ENCODE data around the gene UPP2.

The UPP2 gene

GRCh38 chr2:158115202-158115767 is 13.6 kb downstream of the UPP2 start:
- Mint-ChIP-seq H3K27me3 (peaks cover 41% of the 10 kb centered on the region), H3K4me3 (no peak overlapping the region), H3K9me3 (no peaks in the 10 kb centered on the region), H3K27ac (ENCODE audit: low read depth) (no peak overlapping the region), H3K4me1 (no peaks in the 10 kb centered on the region), H3K36me3 (ENCODE audit: insufficient read depth) (no peaks in the 10 kb centered on the region)
- DNase-seq (ENCODE audit: low spot score in 2 of 2) (no peak), ATAC-seq (replicated peaks; ENCODE audit: extremely low read depth, poor library complexity, severe bottlenecking) (no peak)

- Mint-ChIP-seq H3K4me1 (no peaks in the 10 kb centered on the region), H3K27me3 (peaks cover 41% of the 10 kb centered on the region), H3K27ac (ENCODE audit: low read depth) (no peak overlapping the region), H3K36me3 (ENCODE audit: insufficient read depth) (no peaks in the 10 kb centered on the region), H3K9me3 (no peaks in the 10 kb centered on the region), H3K4me3 (no peak overlapping the region)
- no peak for DNase-seq (ENCODE audit: low spot score in 2 of 2)
- ATAC-seq (replicated peaks; ENCODE audit: extremely low read depth, poor library complexity, severe bottlenecking) = no peak
Measured at GRCh38 chr2:158116936-158117335, 15.3 kb downstream of the UPP2 start.

- DNase-seq (ENCODE audit: low spot score in 2 of 2) = no peak
- no peak for ATAC-seq (replicated peaks; ENCODE audit: extremely low read depth, poor library complexity, severe bottlenecking)
- no peak overlapping the region for H3K27ac Mint-ChIP-seq (ENCODE audit: low read depth)
- peaks cover 37% of the 10 kb centered on the region for H3K27me3 Mint-ChIP-seq
- peaks cover 5% of the 10 kb centered on the region for H3K9me3 Mint-ChIP-seq
- no peak overlapping the region for H3K4me3 Mint-ChIP-seq
- H3K36me3 Mint-ChIP-seq (ENCODE audit: insufficient read depth) = no peaks in the 10 kb centered on the region
- no peaks in the 10 kb centered on the region for H3K4me1 Mint-ChIP-seq
Measured at GRCh38 chr2:158120102-158120501, 18.4 kb downstream of the UPP2 start.

- no peak for DNase-seq (ENCODE audit: low spot score in 2 of 2)
- H3K4me3 Mint-ChIP-seq = no peak overlapping the region
- H3K36me3 Mint-ChIP-seq (ENCODE audit: insufficient read depth) = no peaks in the 10 kb centered on the region
- no peak overlapping the region for H3K27ac Mint-ChIP-seq (ENCODE audit: low read depth)
- ATAC-seq (replicated peaks; ENCODE audit: extremely low read depth, poor library complexity, severe bottlenecking) = no peak
- no peaks in the 10 kb centered on the region for H3K4me1 Mint-ChIP-seq
- peaks cover 5% of the 10 kb centered on the region for H3K9me3 Mint-ChIP-seq
- H3K27me3 Mint-ChIP-seq = peaks cover 38% of the 10 kb centered on the region
Measured at GRCh38 chr2:158120664-158121641, 19.3 kb downstream of the UPP2 start.

- Mint-ChIP-seq H3K4me1 (no peaks in the 10 kb centered on the region), H3K4me3 (no peak overlapping the region), H3K27ac (ENCODE audit: low read depth) (no peak overlapping the region), H3K9me3 (peaks cover 5% of the 10 kb centered on the region), H3K36me3 (ENCODE audit: insufficient read depth) (no peaks in the 10 kb centered on the region), H3K27me3 (peaks cover 28% of the 10 kb centered on the region)
- DNase-seq (ENCODE audit: low spot score in 2 of 2) (no peak), ATAC-seq (replicated peaks; ENCODE audit: extremely low read depth, poor library complexity, severe bottlenecking) (no peak)
Measured at GRCh38 chr2:158124896-158125295, 23.2 kb downstream of the UPP2 start.

GRCh38 chr2:158125756-158126498 is 24.3 kb downstream of the UPP2 start:
- no peak overlapping the region for H3K27ac Mint-ChIP-seq (ENCODE audit: low read depth)
- DNase-seq (ENCODE audit: low spot score in 2 of 2) = no peak
- no peak overlapping the region for H3K4me3 Mint-ChIP-seq
- peaks cover 5% of the 10 kb centered on the region for H3K9me3 Mint-ChIP-seq
- H3K4me1 Mint-ChIP-seq = no peaks in the 10 kb centered on the region
- no peaks in the 10 kb centered on the region for H3K36me3 Mint-ChIP-seq (ENCODE audit: insufficient read depth)
- H3K27me3 Mint-ChIP-seq = peaks cover 28% of the 10 kb centered on the region
- no peak for ATAC-seq (replicated peaks; ENCODE audit: extremely low read depth, poor library complexity, severe bottlenecking)

- H3K4me3 Mint-ChIP-seq = no peak overlapping the region
- H3K27me3 Mint-ChIP-seq = peaks cover 27% of the 10 kb centered on the region
- ATAC-seq (replicated peaks; ENCODE audit: extremely low read depth, poor library complexity, severe bottlenecking) = no peak
Measured at GRCh38 chr2:158127380-158127804, 25.7 kb downstream of the UPP2 start.

GRCh38 chr2:158128168-158128973 is 26.7 kb downstream of the UPP2 start:
- no peaks in the 10 kb centered on the region for H3K4me1 Mint-ChIP-seq
- H3K27ac Mint-ChIP-seq (ENCODE audit: low read depth) = no peak overlapping the region
- H3K9me3 Mint-ChIP-seq = peaks cover 5% of the 10 kb centered on the region
- no peak for ATAC-seq (replicated peaks; ENCODE audit: extremely low read depth, poor library complexity, severe bottlenecking)
- H3K27me3 Mint-ChIP-seq = peaks cover 17% of the 10 kb centered on the region
- DNase-seq (ENCODE audit: low spot score in 2 of 2) = no peak
- H3K4me3 Mint-ChIP-seq = no peak overlapping the region
- no peaks in the 10 kb centered on the region for H3K36me3 Mint-ChIP-seq (ENCODE audit: insufficient read depth)

More at GRCh38 chr2:158127380-158127804, 25.7 kb downstream of the UPP2 start:
- Mint-ChIP-seq H3K9me3 (peaks cover 5% of the 10 kb centered on the region), H3K4me1 (no peaks in the 10 kb centered on the region), H3K36me3 (ENCODE audit: insufficient read depth) (no peaks in the 10 kb centered on the region), H3K27ac (ENCODE audit: low read depth) (no peak overlapping the region)
- DNase-seq (ENCODE audit: low spot score in 2 of 2) = no peak

GRCh38 chr2:158129037-158129436 is 27.4 kb downstream of the UPP2 start:
- peaks cover 4% of the 10 kb centered on the region for H3K9me3 Mint-ChIP-seq

GRCh38 chr2:158130832-158131473 is 29.3 kb downstream of the UPP2 start:
- H3K36me3 Mint-ChIP-seq (ENCODE audit: insufficient read depth) = no peaks in the 10 kb centered on the region
- H3K4me1 Mint-ChIP-seq = no peaks in the 10 kb centered on the region
- peaks cover 8% of the 10 kb centered on the region for H3K27me3 Mint-ChIP-seq
- H3K9me3 Mint-ChIP-seq = no peaks in the 10 kb centered on the region
- ATAC-seq (replicated peaks; ENCODE audit: extremely low read depth, poor library complexity, severe bottlenecking) (no peak), DNase-seq (ENCODE audit: low spot score in 2 of 2) (no peak)
- no peak overlapping the region for H3K27ac Mint-ChIP-seq (ENCODE audit: low read depth)
- no peak overlapping the region for H3K4me3 Mint-ChIP-seq

More at GRCh38 chr2:158129037-158129436, 27.4 kb downstream of the UPP2 start:
- Mint-ChIP-seq H3K27me3 (peaks cover 10% of the 10 kb centered on the region), H3K4me1 (no peaks in the 10 kb centered on the region), H3K4me3 (no peak overlapping the region), H3K36me3 (ENCODE audit: insufficient read depth) (no peaks in the 10 kb centered on the region), H3K27ac (ENCODE audit: low read depth) (no peak overlapping the region)
- DNase-seq (ENCODE audit: low spot score in 2 of 2) (no peak), ATAC-seq (replicated peaks; ENCODE audit: extremely low read depth, poor library complexity, severe bottlenecking) (no peak)

- no peaks in the 10 kb centered on the region for H3K36me3 Mint-ChIP-seq (ENCODE audit: insufficient read depth)
- no peaks in the 10 kb centered on the region for H3K9me3 Mint-ChIP-seq
- no peak for DNase-seq (ENCODE audit: low spot score in 2 of 2)
- peaks cover 7% of the 10 kb centered on the region for H3K27me3 Mint-ChIP-seq
- H3K4me1 Mint-ChIP-seq = no peaks in the 10 kb centered on the region
- no peak overlapping the region for H3K27ac Mint-ChIP-seq (ENCODE audit: low read depth)
- H3K4me3 Mint-ChIP-seq = no peak overlapping the region
- no peak for ATAC-seq (replicated peaks; ENCODE audit: extremely low read depth, poor library complexity, severe bottlenecking)
Measured at GRCh38 chr2:158131483-158131912, 29.8 kb downstream of the UPP2 start.
